SW480 (cell line): ENCODE results near the gene SF1.

Experiments used
- DNase-seq: peaks from one replicate; pipeline ENCODE4 v3.0.0-alpha.2; 2016; ENCODE audit warnings: low spot score

The SF1 gene

DNA sequence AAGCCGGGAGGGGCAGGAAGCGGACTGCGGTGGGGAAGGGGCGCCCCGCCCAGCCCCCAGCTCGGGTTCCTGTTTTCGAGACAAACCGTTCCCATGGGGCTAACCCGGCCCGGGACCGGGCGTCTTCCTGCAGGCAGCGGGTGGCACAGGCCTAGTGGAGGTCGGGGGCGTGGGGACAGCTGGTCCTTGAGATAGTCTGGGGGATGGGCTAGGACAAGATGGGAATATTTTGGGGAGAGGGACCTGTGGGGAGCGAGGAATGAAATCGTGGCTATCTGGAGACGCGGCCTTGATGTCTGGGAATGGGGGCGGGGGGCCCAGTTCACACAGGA lies 33.2 kb downstream of the SF1 start:
- DNase-seq, result no peak

DNA sequence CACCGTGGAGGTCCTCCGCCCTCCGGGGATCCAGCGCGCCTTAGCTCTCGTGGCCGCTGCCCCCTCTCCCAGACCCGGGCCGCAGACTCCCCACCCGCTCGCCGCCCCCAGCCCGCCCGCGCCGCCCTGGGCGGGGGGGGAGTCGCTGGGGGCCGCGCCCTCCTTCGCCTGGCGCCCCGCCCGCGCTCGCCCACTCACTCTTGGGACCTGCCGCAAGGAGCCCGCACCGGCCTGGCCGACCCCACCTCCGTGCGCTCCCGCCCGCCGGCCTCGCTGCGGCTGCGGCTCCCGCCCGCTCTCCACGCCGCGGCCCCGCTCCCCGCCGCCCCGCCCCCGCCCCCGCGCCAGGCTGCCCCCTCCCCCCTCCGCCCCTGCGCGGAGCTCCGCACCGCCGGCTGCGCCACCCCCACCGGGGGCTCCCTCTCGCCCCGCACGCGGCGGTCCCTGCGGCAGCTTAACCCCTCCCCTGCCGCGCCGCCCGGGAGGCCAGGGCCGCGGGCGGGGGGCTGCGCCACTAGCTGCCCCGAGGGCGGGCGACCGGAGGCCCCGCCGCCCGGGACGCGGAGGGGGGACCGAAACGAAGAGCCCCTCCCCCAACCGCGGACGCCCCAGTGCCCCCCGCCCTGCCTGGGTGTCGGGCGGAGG lies 33.7 kb downstream of the SF1 start:
- DNase-seq, result no peak

DNA sequence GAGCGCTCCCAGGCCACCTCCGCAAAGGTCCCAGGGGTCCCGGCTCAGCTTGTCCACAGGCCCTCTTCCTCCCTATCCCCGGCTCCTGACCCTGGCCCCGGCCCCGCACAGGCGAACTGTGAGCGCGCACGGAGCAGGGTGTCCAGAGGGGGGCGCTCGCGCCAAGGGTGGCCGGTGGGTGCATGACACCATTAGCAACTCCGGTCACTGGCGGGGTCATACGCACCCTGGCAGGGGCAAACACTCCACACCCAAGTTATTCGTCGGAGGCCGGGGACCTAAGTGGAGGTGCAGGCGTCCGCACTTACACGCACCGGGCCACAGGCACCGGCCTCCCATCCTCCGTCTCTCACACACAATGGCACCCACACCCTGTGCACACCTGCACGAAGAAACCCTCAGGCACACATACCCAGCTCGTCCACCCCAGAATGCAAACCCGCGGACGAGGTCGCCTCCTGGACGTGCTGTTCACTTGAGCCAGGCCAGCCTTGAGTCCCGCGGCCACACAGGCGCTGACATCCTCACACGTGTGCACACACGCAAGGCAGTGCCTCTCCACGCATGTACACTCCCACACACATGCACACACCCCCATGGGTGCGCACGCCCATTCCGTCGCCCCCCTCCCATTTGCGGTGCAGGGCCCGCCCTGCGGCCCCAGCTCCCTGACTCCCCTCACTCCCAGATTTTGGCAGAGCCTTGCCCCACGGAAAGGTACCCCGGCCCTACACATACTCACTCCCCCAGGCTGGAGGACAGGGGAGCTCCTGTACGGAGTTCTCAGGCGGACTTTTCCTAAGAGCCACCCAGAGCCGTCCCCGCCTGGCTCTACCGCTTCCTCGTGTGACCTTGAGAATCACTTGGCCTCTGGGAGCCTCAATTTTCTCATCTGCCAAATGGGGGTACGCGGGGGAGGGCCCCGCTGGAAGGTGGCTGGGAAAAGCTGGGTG lies 34.5 kb downstream of the SF1 start, which contains the start of gene RASGRP2:
RASGRP2 (minus strand) TSS at position 552 of the 953 bp plus-strand sequence. CDS start 1,276 bp downstream, outside the sequence.
- DNase-seq, result peak; percentile 68

DNA sequence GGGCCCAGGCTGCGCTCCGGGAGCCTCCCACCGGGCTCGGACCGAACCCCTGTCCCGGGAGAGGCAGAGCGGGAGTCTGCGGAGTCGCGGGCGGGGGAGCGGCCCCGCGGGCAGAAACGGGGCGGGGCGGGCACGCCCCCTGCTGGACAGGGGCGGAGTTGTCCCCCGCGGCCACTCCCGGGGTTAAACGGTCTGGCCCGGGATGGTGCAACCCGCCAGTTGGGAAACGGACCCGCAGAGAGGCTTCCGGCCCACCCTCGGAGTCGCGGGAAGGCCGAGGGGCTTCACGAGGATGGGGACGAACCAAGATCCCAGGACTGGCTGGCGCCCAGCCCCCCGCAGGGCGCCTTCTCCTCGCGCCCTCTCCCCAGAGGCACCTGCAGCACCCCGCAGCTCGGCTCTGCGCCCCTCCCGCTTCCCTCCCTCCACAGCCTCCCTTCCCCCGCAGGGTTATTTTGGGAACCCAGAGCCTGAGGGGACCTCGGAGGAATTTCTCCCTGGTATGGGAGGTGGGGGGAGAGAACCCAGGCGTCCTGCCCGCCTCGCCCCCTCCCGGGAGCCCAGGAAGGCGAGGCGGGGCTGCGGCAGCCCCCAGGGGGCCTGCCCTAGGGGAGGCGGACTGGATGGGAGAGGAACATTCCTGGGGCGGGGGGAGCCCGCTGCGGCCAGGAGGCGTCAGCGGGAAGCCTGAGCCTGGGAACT lies 35.3 kb downstream of the SF1 start:
- DNase-seq, result peak; percentile 45

DNA sequence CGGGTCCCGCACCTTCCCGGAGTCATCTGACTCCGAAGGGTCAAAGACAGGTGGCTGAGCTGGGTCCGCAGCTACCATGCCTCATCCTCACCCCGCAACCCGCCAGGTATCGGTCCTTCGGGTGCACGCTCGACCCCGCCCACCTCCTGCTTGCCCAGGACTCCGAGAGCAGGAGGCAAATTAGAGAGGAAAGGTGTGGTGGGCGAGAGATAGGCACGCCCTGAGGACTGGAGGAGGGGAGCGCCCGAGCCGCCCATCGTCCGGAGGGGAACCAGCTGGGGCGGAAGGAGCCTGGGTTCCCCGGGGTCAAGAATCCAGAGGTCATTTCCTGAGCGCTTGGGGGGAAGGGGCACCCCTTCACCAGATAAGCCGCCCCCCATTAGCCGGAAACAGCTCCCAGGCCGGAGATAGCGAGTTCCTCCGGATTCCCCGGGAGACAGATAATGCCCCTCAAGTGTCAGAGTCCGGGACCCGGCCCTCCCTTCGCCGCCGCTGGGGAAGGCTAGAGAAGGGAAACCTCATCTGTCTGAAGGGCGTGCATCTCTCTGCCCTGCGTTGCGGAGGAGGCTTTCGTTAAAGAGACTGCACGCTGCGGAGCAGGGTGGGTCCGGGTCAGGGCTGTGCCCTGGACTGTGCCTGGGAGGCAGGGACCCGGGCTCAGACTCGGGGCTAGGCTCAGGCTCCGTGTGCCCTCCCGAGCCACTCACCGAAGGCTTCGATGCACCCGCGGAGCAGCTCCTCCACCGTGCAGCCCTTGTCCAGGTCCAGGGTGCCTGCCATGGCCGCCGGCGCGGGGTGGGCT lies 36.1 kb downstream of the SF1 start:
- DNase-seq, result peak; percentile 27

DNA sequence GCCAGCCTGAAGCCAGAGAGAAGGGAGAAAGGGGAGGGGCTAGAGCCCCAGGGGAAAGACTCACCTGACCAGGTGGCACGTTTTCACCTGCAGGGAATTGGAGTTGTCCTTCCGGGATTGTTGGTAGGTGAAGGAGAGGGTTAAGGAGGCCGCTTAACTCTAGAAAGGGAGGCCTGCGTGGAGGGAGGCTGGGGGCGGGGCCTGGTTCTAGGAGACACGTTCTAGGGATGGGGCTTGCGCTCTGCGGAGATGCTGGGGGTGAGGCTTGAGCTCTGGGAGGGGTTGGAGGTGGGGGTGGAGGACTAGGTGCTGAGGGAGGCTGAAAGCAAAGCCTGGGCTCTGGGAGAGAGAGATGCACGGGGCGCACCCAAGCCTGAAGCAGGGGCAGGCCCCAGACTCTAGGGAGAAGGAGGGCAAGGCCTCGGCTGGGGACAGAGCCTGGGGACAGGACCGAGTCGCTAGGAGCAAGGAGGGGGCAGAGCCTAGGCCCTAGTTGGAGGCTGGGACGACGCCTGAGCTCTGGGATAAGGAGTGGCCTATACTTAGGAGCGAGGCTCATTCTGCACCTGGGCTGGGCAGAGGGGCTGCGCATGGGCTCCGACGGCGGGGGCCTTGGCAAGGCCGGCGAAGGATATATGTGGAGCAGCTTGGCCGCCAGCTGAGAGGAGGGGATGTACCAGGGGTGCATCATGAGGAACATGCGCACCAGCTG lies 36.8 kb downstream of the SF1 start:
- no peak for DNase-seq

DNA sequence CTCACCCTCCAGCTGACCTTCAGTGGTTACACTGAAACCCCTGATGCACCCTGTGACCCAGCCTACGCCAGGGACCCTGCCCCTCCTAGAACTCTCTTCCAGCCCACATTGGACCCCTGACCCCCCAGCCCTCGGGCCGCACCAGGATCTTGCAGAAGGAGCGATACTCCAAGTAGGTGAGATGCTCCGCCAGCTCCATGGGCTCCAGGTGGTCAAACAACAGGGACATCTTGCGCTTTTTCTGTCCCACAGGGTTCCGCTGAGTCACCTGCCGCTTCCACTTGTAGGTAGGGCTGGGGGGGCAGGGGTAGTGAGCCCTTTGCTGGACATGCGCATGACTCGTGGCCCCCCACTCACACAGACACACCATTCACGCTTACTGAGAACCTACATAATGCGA lies 38.5 kb downstream of the SF1 start:
- DNase-seq, result no peak

DNA sequence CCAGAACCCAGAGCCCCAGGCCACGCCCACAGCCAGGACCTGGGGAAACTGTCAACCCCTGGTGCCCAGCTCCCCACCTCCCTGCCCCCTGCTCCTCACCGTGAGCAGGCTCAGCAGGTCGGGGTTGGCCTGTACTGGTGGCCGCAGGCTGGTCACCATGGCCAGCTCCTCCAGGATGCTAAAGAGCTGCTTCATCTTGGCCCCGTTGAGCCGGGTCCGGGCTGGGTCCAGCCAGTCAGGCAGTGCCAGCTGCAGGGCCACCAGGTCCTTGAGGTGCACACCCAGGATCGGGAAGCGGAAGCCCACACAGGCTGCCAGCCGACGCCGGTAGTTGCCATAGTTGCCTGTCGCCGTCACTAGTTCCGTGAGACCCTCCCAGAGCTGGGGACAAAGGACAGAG lies 41.7 kb downstream of the SF1 start:
- no peak for DNase-seq

DNA sequence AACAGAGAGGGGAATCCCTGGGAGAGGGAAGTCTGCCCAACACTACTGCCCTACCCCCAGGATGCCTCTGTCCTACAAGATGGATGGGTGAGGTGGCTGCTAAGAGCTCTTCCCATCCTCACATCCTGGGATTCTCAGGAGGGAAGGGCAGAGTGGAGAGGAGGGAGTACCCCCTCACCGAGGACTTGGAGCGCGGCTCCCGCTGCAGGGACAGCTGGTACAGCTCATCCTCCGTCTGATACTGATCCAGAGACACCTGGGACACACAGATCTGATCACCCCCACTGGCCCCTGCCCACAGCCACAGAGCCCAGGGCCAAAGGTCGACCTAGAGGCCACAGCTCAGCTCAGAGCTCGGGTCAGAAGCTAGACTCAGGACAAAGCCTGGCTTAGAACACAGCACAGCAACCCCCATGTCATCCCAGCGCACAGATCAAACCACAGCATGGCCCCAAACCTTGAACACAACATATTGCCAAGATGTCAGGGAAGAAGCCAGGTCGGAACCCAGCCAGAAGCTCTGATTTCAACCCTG lies 42.5 kb downstream of the SF1 start:
- no peak for DNase-seq

DNA sequence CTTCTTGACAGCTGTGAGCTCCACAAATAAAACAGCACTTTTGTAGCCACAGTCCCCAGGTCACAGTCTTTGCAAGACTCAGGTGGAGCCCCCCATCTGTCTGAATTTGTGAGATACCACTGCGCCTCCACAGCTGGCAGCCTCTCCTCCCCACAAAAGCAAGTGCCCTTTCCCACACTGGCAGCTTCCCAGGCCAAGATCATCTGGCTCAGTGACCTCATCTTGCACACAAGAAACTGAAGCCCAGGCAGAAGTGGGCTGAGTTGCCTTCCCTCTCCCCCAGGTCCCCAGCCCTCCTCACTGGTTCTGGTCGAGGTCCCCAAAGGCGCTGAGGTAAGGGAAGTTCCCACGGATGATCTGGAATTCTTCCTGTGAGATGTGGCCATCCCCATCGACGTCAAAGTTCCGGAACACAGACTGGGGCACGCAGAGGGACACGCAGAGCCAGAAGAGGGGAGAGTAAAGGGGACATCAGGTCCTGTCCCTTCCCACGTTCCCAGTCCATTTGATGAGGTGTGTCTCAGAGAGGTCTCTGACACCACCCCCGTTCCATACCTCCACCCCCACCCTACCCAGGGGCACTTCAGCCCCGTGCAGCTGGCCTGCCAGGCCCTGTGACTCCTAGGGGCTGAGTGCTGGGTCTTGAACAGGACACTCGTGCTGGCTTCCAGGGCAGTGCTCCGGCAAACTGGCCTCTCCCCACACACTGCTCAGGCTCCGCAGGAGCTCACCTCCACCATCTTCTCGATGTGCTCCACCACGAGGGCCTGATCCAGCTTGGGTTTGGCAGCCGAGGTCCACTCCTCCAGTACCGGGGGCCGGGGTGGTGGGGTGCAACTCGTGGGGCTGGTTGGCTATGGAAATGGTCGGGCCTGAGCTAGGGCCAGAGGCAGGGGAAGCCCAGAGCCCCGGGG lies 43.3 kb downstream of the SF1 start:
- no peak for DNase-seq

DNA sequence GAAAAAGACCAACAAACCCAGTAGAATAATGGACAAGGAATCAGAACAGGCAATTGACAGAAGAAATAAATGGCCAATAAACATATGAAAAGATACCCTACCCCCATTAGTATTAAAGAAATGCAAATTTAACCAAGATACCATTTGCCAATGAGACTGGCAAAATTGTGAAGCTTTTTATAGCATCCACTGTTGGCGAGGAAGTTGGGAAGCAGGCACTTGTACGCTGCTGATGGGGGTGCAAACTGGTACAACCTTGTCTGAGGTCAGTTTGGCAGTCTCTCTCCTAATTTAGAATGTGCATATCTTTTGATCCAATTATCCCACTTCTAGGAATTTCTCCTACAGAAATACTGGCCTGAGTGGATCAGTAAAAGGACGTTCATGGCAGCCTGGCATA lies 46.7 kb downstream of the SF1 start:
- DNase-seq, result no peak

DNA sequence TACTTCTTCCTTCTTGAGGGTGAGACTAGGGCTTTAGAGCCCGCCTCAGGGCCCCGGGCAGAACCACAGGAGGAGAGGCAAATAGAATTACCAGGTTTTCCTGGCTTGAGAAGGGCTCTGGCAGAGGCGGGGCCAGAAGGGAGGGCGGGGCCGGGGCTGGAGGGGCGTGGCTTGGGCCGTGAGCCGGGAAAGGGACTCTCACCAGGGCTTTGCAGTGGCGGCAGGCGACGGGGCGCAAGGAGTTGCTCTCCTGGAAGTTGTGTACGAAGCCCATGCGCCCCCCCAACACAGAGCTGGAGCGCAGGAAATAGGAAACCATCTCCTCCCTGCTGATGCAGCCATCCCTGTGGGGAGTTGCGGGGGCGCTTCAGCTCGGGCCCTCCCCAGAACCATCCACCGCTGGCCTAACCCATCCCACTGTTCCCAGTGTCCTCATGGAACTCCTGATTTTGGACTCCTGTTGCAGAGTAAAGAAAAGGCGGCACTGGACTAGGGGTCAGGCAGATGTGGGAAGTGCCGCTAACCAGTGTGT lies 48.4 kb downstream of the SF1 start:
- no peak for DNase-seq

DNA sequence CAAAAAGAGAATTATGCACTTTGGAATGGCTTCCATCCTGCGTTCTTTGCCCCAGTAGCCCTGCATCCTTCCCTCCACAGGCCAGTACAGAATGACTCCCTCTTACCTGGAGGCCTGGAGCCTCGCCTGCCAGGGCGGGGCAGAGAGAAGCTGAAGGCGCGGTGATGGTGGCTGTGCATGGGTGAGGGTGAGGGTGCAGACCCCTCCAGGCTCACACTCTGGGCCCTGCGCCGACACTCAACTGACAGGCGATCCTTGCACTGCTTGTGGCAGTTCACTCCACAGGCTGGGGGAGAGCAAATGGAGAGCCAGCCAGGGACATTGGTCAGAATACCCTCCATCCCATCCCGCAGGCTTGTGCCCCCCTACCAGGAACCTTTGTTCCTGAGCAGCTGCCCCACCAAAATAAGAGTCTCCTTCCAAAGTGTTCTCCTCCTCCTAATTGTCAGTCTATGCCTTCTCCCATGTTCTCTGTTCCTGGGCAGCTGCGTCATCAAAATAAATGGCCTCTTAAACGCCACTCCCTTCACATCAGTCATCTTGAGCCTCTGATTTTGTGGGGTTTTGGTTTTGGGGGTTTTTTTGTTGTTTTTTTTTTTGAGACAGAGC lies 49.5 kb downstream of the SF1 start:
- DNase-seq, result no peak

DNA sequence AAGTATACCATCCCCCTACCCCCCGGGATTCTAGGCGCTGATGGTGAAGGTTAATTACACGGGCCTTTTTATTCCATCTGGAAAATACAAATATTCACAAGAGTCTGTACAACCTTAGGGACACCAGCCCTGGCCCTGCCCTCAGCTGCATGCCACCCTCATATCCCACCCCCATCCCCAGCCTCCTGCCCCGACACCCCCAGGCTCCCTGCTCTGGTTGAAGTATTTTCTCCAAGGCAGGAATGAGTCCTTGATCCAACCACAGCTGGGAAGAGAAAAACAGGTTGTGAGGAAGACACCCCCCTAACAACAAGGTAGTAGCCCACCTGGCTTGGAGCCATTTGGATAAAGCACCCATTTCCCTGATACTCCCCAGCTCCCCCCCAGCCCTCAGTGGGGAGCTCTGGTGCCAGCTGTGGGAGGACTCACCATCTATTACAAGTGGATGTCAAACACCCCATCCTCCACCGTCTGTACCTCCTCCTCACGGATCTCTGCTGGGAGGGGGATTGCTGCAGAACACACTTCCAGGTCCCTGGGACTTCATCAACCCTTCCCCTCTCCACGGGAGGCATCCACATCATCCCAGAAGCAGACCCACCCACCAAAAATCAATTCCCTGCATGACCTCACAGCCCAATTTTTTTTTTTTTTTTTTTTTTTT lies 51.3 kb downstream of the SF1 start:
- DNase-seq, result no peak

DNA sequence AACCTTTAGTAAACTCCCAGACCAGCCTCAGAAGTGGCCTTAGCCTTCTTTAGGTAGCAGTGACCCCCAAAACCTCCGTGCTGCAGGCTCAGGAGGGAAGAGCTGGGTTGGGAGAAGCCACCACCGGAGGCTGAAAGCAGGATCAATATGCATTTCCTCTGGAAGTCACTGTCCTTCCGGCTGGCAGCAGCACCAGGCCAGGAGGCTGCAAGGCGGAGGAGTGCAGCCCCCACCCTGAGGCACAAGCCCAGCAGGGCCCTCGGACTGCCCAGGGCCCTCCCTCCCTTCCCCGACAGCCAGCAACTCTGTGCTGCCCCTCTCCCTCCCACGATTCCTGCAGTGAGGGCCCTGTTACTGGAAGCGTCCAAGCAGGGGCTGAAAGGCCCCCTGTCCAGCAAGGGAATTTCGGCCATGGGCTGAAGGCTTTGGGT lies 52.1 kb downstream of the SF1 start:
- no peak for DNase-seq

DNA sequence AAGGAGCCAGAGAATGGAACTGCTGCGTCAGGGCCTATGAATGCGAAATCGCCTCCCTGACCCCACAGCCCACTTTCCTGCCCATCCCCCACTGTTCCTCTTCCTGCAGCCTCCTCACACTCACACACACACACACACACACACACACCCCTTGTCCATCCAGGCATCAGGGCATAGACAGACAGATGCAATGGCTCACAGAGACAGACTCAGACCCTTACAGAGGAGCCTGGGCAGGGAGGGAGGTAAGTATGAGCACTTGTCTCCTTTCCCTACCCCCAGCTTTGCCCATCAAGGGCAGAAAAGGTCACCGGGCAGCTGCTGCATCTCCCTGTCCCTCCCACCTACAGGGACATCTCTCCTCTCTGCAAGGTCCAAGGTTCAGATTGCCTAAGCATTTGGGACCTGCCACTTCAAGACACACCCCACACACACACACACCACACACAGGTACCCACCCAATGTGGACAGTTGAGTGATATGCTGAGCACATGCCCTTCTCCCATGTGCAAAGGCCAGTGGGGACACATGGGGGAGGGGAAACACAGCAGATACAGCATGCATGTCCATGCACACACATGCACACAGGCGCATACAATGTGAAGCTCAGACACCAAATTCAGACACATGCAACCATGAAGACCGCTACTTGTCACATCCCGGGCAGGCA lies 53.3 kb downstream of the SF1 start:
- DNase-seq, result no peak

DNA sequence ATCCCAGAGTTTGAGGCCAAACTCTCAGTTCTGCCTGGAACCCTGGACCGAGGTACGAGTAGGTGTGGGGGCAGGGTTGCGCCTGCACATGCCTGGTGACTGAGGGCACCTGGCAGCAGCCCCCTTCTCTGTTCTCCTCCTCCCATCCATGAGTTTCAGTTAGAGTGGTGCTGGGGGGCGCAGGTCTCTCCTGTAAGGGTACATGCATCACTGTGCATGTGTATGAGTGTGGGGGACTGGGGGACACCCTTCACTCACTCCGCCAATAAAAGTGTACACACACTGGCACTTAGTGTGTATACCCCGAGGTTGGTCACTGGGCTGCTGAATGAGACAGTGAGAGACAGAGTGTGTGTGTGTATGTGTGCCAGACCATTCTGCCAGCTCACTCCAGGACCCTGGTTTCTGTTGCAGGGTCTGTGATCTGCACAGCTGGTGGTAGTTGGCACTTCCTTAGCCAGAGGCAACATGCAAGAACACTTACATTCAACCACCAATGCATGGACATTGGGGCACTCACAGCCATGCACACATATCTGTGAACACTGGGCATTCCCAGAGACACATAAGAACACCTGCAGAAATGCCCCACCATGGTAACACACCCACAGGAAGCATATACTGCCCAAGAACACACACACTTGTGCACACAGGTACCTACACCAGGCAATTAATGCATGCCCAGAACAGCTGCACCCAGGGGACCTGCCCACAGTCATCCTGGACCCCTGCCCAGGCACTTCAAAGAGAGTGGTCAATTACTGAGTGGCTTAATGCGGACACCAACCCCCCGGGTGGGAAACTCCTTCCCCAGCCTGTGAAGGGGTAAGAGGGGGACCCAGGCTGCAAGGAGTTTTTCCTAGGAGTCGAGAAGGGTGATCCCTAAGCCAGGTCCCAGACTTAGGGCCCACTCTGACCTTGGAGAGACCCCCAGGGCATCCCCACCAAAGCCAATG lies 54.2 kb downstream of the SF1 start:
- DNase-seq, result no peak
